C4-2B (cell line): ENCODE results near the gene GABRA1.

Experiments used
- H3K27ac ChIP-seq: fragments of 450-650 bp; 2 replicates; pipeline ENCODE4 v1.5.1; 2017
- ZFX ChIP-seq: fragments of 450-650 bp; IDR thresholded peaks from 2 replicates; pipeline ENCODE4 v1.6.1; 2017
- TF ChIP-seq, protein P1 (sequence below): fragments of 450-650 bp; conservative IDR thresholded peaks from 2 replicates; pipeline ENCODE4 v1.5.1; 2017; ENCODE audit warnings: mild to moderate bottlenecking

The GABRA1 gene

DNA sequence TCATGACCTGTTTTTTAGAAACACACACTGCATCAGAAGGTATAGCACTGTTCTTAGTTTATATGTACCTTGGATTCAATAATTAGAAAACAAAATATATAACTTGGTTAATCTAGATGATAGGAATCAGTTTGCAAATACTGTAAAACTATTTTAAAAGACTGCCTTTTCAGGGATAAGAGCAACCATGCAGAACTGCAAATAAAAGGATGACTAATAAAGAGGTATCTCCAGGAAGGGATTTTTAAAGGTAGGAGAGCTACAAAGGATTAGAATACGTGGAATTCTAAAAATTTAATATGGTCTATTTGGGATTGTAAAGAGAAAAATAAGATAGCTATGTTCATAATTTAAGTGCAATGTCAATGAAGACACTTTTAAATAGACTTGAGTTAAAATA, 9.4 kb downstream of the GABRA1 start:
- TF ChIP-seq, protein P1, sequence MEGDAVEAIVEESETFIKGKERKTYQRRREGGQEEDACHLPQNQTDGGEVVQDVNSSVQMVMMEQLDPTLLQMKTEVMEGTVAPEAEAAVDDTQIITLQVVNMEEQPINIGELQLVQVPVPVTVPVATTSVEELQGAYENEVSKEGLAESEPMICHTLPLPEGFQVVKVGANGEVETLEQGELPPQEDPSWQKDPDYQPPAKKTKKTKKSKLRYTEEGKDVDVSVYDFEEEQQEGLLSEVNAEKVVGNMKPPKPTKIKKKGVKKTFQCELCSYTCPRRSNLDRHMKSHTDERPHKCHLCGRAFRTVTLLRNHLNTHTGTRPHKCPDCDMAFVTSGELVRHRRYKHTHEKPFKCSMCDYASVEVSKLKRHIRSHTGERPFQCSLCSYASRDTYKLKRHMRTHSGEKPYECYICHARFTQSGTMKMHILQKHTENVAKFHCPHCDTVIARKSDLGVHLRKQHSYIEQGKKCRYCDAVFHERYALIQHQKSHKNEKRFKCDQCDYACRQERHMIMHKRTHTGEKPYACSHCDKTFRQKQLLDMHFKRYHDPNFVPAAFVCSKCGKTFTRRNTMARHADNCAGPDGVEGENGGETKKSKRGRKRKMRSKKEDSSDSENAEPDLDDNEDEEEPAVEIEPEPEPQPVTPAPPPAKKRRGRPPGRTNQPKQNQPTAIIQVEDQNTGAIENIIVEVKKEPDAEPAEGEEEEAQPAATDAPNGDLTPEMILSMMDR: no peak
- TF ChIP-seq ZFX: no peak
- no peak overlapping the region for H3K27ac ChIP-seq

GRCh38 chr5:161863259-161863658, 15.3 kb downstream of the GABRA1 start:
- H3K27ac ChIP-seq: no peak overlapping the region
- TF ChIP-seq ZFX: no peak
- TF ChIP-seq, protein P1: no peak

- H3K27ac ChIP-seq: no peak overlapping the region
- no peak for TF ChIP-seq ZFX
- TF ChIP-seq, protein P1: no peak
Measured at GRCh38 chr5:161863811-161864210, 15.9 kb downstream of the GABRA1 start.

- TF ChIP-seq, protein P1: no peak
- TF ChIP-seq ZFX: no peak
Measured at GRCh38 chr5:161865510-161865909, 17.6 kb downstream of the GABRA1 start.

DNA sequence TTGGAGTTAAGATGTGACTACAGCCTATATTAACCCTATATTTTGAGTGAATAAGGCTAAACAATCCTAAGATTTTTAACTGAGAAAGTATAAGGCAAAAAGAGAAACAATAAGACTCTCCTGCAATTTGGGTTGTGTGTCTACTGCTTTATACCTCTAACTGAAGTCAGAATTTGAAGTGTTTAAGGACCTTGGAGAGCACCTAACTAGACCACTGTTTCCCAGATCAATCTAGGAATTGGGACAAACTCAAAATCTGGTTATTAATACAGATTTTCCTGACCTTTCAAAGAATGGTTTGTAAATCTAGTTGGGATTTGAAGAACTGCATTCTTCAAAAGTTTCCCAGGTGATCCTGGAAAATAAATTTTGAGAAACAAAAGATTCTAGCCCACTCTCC, 42.1 kb downstream of the GABRA1 start:
- no peak for TF ChIP-seq ZFX
- TF ChIP-seq, protein P1: no peak
- no peak overlapping the region for H3K27ac ChIP-seq

More at GRCh38 chr5:161865510-161865909, 17.6 kb downstream of the GABRA1 start:
- H3K27ac ChIP-seq: no peak overlapping the region

DNA sequence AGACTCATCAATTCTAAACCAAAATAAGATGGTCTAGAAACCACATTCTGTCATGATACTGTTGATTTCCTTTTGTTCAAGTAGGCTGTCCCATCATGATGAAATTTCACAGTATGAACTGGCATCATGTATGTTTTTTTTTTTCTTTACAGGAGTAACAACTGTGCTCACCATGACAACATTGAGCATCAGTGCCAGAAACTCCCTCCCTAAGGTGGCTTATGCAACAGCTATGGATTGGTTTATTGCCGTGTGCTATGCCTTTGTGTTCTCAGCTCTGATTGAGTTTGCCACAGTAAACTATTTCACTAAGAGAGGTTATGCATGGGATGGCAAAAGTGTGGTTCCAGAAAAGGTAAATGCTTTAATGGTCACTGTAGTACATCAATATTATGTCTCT, 47.6 kb downstream of the GABRA1 start:
- H3K27ac ChIP-seq: no peak overlapping the region
- TF ChIP-seq ZFX: no peak
- TF ChIP-seq, protein P1: no peak

GRCh38 chr5:161897033-161897432, 49.1 kb downstream of the GABRA1 start:
- TF ChIP-seq, protein P1: no peak
- TF ChIP-seq ZFX: no peak
- H3K27ac ChIP-seq: no peak overlapping the region
